ENCODE data around the gene ITK.

GRCh38 chr5:157252711-157253465 lies 72.2 kb downstream of the ITK start:
- TF ChIP-seq CTCF (IDR thresholded peaks at IDR 0.05) (no peak), POLR2A (IDR thresholded peaks at IDR 0.05) (no peak)
